Measurements from ENCODE around the gene ASAP2.

Gene ASAP2

DNA sequence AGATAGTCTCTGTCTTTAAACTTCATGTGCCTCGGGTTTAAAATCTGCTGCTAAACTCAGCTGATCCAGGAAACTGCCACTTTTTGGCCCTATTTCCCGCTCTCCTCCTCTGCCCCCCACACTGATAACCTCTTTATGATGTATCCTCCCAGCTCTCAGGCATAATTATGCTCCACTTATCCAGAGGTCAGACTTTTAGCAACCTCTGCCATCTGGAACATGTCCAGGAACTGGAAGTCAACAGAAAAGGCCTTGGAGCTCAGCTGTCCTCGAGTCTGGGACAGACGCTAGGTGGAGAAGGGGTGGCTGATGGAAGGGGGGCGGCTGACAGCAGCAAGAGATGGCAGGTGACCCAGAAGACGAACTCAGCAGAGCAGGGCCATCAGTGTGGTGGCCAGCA, 41.2 kb downstream of the ASAP2 start:
- TF ChIP-seq, protein P1, sequence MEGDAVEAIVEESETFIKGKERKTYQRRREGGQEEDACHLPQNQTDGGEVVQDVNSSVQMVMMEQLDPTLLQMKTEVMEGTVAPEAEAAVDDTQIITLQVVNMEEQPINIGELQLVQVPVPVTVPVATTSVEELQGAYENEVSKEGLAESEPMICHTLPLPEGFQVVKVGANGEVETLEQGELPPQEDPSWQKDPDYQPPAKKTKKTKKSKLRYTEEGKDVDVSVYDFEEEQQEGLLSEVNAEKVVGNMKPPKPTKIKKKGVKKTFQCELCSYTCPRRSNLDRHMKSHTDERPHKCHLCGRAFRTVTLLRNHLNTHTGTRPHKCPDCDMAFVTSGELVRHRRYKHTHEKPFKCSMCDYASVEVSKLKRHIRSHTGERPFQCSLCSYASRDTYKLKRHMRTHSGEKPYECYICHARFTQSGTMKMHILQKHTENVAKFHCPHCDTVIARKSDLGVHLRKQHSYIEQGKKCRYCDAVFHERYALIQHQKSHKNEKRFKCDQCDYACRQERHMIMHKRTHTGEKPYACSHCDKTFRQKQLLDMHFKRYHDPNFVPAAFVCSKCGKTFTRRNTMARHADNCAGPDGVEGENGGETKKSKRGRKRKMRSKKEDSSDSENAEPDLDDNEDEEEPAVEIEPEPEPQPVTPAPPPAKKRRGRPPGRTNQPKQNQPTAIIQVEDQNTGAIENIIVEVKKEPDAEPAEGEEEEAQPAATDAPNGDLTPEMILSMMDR (IDR thresholded peaks at IDR 0.05; ENCODE audit: insufficient read depth, missing control alignments) = no peak
- FAIRE-seq = no peak
- no peak for DNase-seq (ENCODE audit: insufficient read length, low spot score)

DNA sequence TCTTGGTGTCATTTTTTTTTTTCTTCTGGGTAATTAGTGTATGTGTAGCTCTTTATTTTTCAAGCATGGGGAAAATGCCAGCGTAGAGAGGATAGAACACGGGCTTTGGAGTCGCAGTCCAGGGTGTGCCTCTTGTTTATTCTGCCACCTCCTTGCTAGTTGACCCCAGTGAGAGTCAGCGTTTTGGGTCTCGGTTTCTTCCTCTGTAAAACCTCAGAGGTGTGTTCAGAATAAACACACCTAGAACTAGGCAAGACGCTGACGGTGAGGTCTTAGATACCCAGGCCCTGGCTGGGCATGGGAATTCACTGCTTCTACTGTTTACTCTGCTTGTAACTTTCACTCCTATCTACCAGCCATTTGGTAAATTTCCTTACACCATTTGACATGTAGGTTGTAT, 41.8 kb downstream of the ASAP2 start:
- TF ChIP-seq, protein P1 (IDR thresholded peaks at IDR 0.05; ENCODE audit: insufficient read depth, missing control alignments) = no peak
- FAIRE-seq = no peak
- no peak for DNase-seq (ENCODE audit: insufficient read length, low spot score)

DNA sequence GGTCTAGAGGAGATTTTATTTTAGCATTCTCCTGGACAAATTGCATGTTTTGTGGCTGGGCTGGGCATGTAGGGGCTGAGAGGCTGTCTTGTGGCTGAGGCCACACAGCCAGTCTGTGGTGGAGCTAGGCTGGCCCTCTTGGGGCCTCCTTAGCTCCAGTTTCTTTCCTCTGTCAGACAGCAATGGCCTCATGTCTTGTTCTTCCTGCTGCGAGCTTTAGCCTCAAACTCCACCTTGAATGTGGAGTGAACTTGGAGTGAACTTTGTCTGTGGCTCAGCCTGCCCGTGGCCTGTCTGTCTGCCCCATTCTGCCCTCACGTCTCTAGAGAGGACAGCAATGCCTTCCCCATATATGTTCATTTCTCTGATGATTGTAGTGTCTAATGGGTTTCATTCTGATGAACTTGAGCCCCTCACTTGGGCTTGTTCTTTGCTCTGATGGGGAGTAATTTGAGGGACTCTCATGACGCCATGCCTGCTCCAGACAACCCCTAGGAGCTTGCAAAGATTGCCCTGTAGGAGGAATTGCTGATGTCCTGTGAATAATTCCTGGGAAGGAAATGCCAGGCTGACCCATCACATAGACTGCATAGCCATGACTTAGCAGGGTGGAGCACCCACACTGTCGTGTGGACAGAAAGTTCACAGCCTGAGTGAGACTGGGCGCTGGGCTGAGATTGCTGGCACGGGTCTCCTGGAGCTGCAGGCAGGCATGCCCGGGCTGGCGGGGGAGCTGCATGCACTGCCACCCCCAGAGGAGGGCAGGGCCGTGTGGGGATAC, 42.6 kb downstream of the ASAP2 start:
- TF ChIP-seq, protein P1 (IDR thresholded peaks at IDR 0.05; ENCODE audit: insufficient read depth, missing control alignments) = no peak
- DNase-seq (ENCODE audit: insufficient read length, low spot score) (no peak), FAIRE-seq (no peak)

DNA sequence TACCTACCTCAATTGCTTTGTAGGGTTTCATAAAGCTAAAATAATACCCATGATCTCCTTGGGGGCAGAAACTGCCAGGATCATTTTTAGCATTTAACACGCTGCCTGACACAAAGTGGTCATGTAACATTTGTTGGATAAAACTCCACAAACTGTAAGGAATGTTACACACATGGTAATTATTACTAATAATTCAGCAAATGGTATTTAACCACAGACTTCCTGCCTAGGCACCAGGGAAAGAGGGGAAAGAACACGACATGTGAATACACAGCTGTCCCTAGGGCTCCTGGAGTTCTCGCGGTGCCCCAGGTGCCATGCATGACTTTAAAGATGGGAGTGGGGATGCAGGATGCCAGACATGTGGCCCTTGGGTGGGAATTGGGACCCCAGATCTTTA, 43.5 kb downstream of the ASAP2 start:
- no peak for FAIRE-seq
- TF ChIP-seq, protein P1 (IDR thresholded peaks at IDR 0.05; ENCODE audit: insufficient read depth, missing control alignments) = no peak
- DNase-seq (ENCODE audit: insufficient read length, low spot score) = no peak

DNA sequence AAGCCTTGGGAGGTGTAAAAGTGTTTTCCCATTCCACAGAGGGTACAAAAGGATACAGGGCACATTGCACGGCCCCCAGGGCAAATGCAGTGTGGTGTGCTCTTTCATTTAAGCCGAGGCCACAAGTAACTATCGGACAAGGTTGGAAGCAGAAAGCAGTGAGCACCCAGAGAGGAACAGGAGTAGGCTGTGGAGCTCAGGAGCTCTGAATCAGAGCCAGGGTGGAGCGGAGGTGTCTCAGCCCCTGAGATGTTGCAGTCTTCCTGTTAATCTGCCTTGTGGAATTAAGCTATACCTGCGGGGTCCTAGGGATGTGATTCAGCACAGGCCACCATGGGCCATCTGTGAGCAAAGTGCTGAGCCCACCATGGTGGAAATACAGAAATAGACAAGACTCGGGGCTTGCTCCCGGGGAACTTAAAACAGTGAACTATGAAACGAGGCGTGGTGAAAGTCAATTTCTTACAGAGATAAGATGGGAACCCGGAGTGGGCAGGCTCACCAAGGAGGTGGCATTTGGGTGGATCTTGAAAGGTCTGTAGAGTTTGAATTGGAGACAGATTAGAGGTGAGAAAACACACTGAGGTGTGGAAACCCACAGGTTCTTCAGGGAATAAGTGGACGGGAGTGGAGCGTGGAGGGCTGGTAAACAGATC, 44.0 kb downstream of the ASAP2 start:
- FAIRE-seq = no peak

DNA sequence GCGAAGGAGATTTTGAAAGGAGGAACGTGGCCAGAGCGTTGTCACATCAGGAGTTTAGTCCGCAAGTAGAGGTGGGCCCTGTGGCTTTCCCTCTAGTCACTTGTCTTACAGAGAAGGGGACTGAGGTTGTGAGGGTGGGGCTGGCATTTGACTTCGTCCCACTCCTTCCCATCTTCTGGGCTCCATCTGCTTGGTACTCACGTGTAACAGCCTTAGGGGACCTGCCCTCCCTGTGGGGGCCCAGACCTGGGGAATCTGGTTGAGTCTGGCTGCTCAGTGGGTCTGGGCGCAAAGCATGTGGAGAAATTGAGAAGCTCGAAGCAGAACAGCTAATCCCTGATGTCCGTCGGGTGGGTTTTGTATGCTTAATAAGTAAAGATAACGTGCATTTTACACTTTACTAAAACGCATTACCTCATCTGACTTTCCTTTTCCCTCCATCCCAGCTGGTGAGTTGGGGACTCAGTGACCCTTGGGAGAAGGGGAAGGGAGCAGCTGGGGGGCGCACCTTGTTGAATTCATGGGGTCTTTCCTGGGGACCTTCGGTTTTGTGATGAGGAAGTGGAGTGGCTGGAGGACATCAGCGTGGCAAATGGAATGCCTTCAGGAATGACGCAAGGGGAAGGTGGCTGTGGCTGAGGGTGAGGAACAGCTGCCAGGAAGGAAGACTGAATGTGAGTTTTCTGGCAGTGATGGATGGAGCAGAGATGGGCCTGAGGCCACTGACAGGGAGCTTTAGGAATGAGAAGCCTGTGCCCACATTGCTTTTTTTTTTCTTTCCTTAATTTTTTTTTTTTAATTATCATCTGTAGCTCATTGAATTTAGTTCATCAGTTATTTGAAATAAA, 44.8 kb downstream of the ASAP2 start:
- DNase-seq (ENCODE audit: insufficient read length, low spot score) (no peak), FAIRE-seq (no peak)
- TF ChIP-seq, protein P1 (IDR thresholded peaks at IDR 0.05; ENCODE audit: insufficient read depth, missing control alignments) = no peak

More for the DNA sequence above, 44.0 kb downstream of the ASAP2 start:
- TF ChIP-seq, protein P1 (IDR thresholded peaks at IDR 0.05; ENCODE audit: insufficient read depth, missing control alignments) = no peak
- no peak for DNase-seq (ENCODE audit: insufficient read length, low spot score)
